A549 treated with CpdA at 1 μM for 4 hours (cell line): ENCODE data around the gene ANO2. TPM values are rescaled to one million over a fixed set of nuclear protein-coding genes. Genes with fewer than 3 reads are reported as not detected.

Experiments
- total RNA-seq: library from RNA; stranded (reverse); fragments of 200-300 nt; extraction: Qiagen RNA extraction; gene quantifications from 5 replicates; pipeline ENCODE4 v1.2.3, GENCODE V29; 2022; ENCODE audit warnings: low read depth

Gene ANO2
- not detected in 5 replicates for total RNA-seq

GRCh38 chr12:5945071-5946008 lies at the start of gene ANO2:
TSS of gene ANO2 (minus strand) at chr12:5945259. CDS start at chr12:5945217, 42 bp downstream.

Other genes starting within 250 kb of the ANO2 start
- gene VWF, start 179.4 kb upstream of the ANO2 start, total RNA-seq, result 0.09 to 0.48 TPM (median 0.15 TPM) in 5 replicates